HG03575 (cell line): ENCODE data around the gene RAB3C.

Experiments
- ATAC-seq: cut with Tn5 transposase; IDR thresholded peaks from one replicate; pipeline ENCODE4 v1.9.1; 2021; ENCODE audit not compliant: unreplicated experiment, insufficient number of reproducible peaks, low FRiP score; ENCODE audit errors: extremely low read depth

Gene RAB3C

GRCh38 chr5:58711965-58712364, 129.1 kb downstream of the RAB3C start:
- ATAC-seq: no peak

GRCh38 chr5:58714046-58714445, 131.2 kb downstream of the RAB3C start:
- ATAC-seq: no peak

GRCh38 chr5:58715997-58716656, 133.3 kb downstream of the RAB3C start:
- no peak for ATAC-seq

- ATAC-seq: no peak
Measured at GRCh38 chr5:58716713-58717112, 133.8 kb downstream of the RAB3C start.

GRCh38 chr5:58717303-58718007, 134.6 kb downstream of the RAB3C start:
- no peak for ATAC-seq

- no peak for ATAC-seq
Measured at GRCh38 chr5:58718269-58718978, 135.5 kb downstream of the RAB3C start.

GRCh38 chr5:58722160-58722559, 139.3 kb downstream of the RAB3C start:
- ATAC-seq: no peak

- no peak for ATAC-seq
Measured at GRCh38 chr5:58724992-58725391, 142.1 kb downstream of the RAB3C start.

- no peak for ATAC-seq
Measured at GRCh38 chr5:58731641-58732040, 148.8 kb downstream of the RAB3C start.

- ATAC-seq: no peak
Measured at GRCh38 chr5:58735637-58736036, 152.8 kb downstream of the RAB3C start.

GRCh38 chr5:58736214-58736613, 153.3 kb downstream of the RAB3C start:
- ATAC-seq: no peak

- no peak for ATAC-seq
Measured at GRCh38 chr5:58737671-58738070, 154.8 kb downstream of the RAB3C start.

- ATAC-seq: no peak
Measured at GRCh38 chr5:58738336-58738735, 155.5 kb downstream of the RAB3C start.

GRCh38 chr5:58739051-58739450, 156.2 kb downstream of the RAB3C start:
- no peak for ATAC-seq

GRCh38 chr5:58740956-58741355, 158.1 kb downstream of the RAB3C start:
- ATAC-seq: no peak

GRCh38 chr5:58745350-58745749, 162.5 kb downstream of the RAB3C start:
- ATAC-seq: no peak

GRCh38 chr5:58746321-58746720, 163.4 kb downstream of the RAB3C start:
- ATAC-seq: no peak

- no peak for ATAC-seq
Measured at GRCh38 chr5:58750036-58750435, 167.2 kb downstream of the RAB3C start.

- no peak for ATAC-seq
Measured at GRCh38 chr5:58751222-58751837, 168.5 kb downstream of the RAB3C start.

- no peak for ATAC-seq
Measured at GRCh38 chr5:58752104-58752503, 169.2 kb downstream of the RAB3C start.
